Measurements from ENCODE around the gene SLC6A6.

DNA sequence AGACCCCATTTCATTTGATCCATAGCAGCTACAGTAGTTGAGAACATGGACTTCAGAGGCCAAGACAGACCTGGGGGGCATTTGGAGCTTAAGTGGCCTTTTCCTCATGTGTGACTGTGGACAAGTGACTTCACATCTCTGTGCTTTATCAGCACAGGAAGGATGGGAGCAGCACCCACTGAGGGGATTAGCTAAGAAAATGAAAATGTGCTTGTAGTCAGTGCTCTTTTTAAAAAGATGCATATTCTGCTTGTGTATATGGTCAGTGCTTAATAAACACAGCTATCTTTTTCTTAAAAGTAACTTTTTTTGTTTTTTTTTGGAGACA is 34.5 kb downstream of the SLC6A6 start:
- TF ChIP-seq, protein P1, sequence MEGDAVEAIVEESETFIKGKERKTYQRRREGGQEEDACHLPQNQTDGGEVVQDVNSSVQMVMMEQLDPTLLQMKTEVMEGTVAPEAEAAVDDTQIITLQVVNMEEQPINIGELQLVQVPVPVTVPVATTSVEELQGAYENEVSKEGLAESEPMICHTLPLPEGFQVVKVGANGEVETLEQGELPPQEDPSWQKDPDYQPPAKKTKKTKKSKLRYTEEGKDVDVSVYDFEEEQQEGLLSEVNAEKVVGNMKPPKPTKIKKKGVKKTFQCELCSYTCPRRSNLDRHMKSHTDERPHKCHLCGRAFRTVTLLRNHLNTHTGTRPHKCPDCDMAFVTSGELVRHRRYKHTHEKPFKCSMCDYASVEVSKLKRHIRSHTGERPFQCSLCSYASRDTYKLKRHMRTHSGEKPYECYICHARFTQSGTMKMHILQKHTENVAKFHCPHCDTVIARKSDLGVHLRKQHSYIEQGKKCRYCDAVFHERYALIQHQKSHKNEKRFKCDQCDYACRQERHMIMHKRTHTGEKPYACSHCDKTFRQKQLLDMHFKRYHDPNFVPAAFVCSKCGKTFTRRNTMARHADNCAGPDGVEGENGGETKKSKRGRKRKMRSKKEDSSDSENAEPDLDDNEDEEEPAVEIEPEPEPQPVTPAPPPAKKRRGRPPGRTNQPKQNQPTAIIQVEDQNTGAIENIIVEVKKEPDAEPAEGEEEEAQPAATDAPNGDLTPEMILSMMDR (IDR thresholded peaks at IDR 0.05) = no peak
- no peak for TF ChIP-seq POLR2A (IDR thresholded peaks at IDR 0.05)

Measured in esophagus squamous epithelium (tissue), 4 donors.